ENCODE data around the gene SLC35E2B.

- TF ChIP-seq MXI1 (conservative IDR thresholded peaks at IDR 0.05; ENCODE audit: poor library complexity, severe bottlenecking) (no peak), EZH2 (IDR thresholded peaks at IDR 0.05; ENCODE audit: borderline replicate concordance, insufficient read depth, low read length, poor library complexity, severe bottlenecking) (no peak)
These were observed 69.9 kb downstream of the SLC35E2B start for GRCh38 chr1:1622788-1623094.
